HTERT RPE-1 (cell line): Measurements from ENCODE around the gene SERPINA5.
"Not testable (repeated sequence)": the region's sequence is repeated elsewhere in the genome, so short reads cannot be mapped to it uniquely, and the experiment has no call there.

Experiments
- in situ Hi-C: fragments of 300-500 bp; cut with MboI; formaldehyde crosslinking; loops from 4 replicates; pipeline ENCODE4 v1.14.3; 2020; ENCODE audit warnings: low sequenced_read_pairs

SERPINA5 gene

GRCh38 chr14:94573475-94574277 lies 7.5 kb upstream of the SERPINA5 start:
- in situ Hi-C loops = no loop called here

- in situ Hi-C loops = no loop called here
Observed at GRCh38 chr14:94574336-94574735, 6.9 kb upstream of the SERPINA5 start.

GRCh38 chr14:94575730-94576585 lies 5.3 kb upstream of the SERPINA5 start:
- in situ Hi-C loops = no loop called here

GRCh38 chr14:94577472-94577871 lies 3.8 kb upstream of the SERPINA5 start:
- in situ Hi-C loops = not testable (repeated sequence)

GRCh38 chr14:94578712-94579111 lies 2.5 kb upstream of the SERPINA5 start:
- in situ Hi-C loops = no loop called here

GRCh38 chr14:94582199-94582750 lies 1.0 kb downstream of the SERPINA5 start:
- in situ Hi-C loops = no loop called here

GRCh38 chr14:94582851-94583250 lies 1.6 kb downstream of the SERPINA5 start:
- in situ Hi-C loops = no loop called here

GRCh38 chr14:94583557-94583956 lies 2.3 kb downstream of the SERPINA5 start:
- in situ Hi-C loops = no loop called here

- in situ Hi-C loops = no loop called here
Observed at GRCh38 chr14:94584591-94585280, 3.5 kb downstream of the SERPINA5 start.

- in situ Hi-C loops = no loop called here
Observed at GRCh38 chr14:94586635-94587034, 5.4 kb downstream of the SERPINA5 start.

GRCh38 chr14:94588311-94588710 lies 7.1 kb downstream of the SERPINA5 start:
- in situ Hi-C loops = no loop called here

- in situ Hi-C loops = no loop called here
Observed at GRCh38 chr14:94591073-94591472, 9.8 kb downstream of the SERPINA5 start.

- in situ Hi-C loops = no loop called here
Observed at GRCh38 chr14:94591871-94592270, 10.6 kb downstream of the SERPINA5 start.

- in situ Hi-C loops = no loop called here
Observed at GRCh38 chr14:94592457-94592856, 11.2 kb downstream of the SERPINA5 start.

- in situ Hi-C loops = no loop called here
Observed at GRCh38 chr14:94593376-94593748, 12.1 kb downstream of the SERPINA5 start.

- in situ Hi-C loops = no loop called here
Observed at GRCh38 chr14:94593749-94594431, 12.7 kb downstream of the SERPINA5 start.

GRCh38 chr14:94594441-94594840 lies 13.2 kb downstream of the SERPINA5 start:
- in situ Hi-C loops = no loop called here

GRCh38 chr14:94595912-94596311 lies 14.7 kb downstream of the SERPINA5 start:
- in situ Hi-C loops = no loop called here

- in situ Hi-C loops = no loop called here
Observed at GRCh38 chr14:94596361-94596760, 15.1 kb downstream of the SERPINA5 start.

- in situ Hi-C loops = no loop called here
Observed at GRCh38 chr14:94597788-94598187, 16.6 kb downstream of the SERPINA5 start.

- in situ Hi-C loops = no loop called here
Observed at GRCh38 chr14:94598506-94598815, 17.2 kb downstream of the SERPINA5 start.
